T-cell (primary cell): Measurements from ENCODE around the gene FAT1. TPM values are rescaled to one million over a fixed set of nuclear protein-coding genes. Genes with fewer than 3 reads are reported as not detected.

Source experiments
- ATAC-seq, 4 experiments: fragments of 200-7000 bp in 3 of 4; fragments of 150-1000 bp in 1 of 4; cut with Tn5 transposase; replicated peaks in 1 of 4; 1 replicate in 3 of 4; 2 replicates in 1 of 4; pipeline ENCODE4 v1.10.0; 2021; ENCODE audit warnings: moderate library complexity in 3 of 4, mild to moderate bottlenecking in 2 of 4, moderate number of reproducible peaks in 1 of 4
- CTCF ChIA-PET, 2 donors: fragments of 300-600 bp; sonication (Branson Sonifier 250); formaldehyde crosslinking; loops; one replicate each; lab custom pipeline; 2022; ENCODE audit warnings: antibody characterized with exemption in 2 of 2; lab: Charles Lee
- POLR2A ChIA-PET, 2 donors: fragments of 300-600 bp; sonication (Branson Sonifier 250); formaldehyde crosslinking; loops; one replicate each; lab custom pipeline; 2022; ENCODE audit warnings: antibody characterized with exemption in 2 of 2; lab: Charles Lee
- DNase-seq, 35 experiments: peaks; one replicate each; pipeline versions ENCODE4 v3.0.0 to v3.0.0-alpha.2; 2013 to 2023
- H3K27ac ChIP-seq: one replicate; pipeline ENCODE4 v1.5.1; 2013; ENCODE audit warnings: low read length
- H3K27me3 ChIP-seq, 2 experiments: replicated peaks in 1 of 2; 1 replicate in 1 of 2; 2 replicates in 1 of 2; pipeline versions ENCODE4 v1.6.1 to v1.7.0; 2013; ENCODE audit warnings: low read length in 1 of 2, mixed read lengths in 1 of 2; ENCODE audit not compliant: control insufficient read depth in 2 of 2, insufficient read depth in 2 of 2; ENCODE audit errors: extremely low read depth in 1 of 2
- H3K36me3 ChIP-seq, 2 donors: 1 replicate in 1 of 2; 2 replicates in 1 of 2; pipeline versions ENCODE4 v1.6.1 to v1.7.0; 2013; ENCODE audit warnings: low read length in 1 of 2; ENCODE audit not compliant: control insufficient read depth in 2 of 2, insufficient read depth in 1 of 2; ENCODE audit errors: extremely low read depth in 1 of 2
- H3K4me1 ChIP-seq, 2 experiments: 1 replicate in 1 of 2; 2 replicates in 1 of 2; pipeline versions ENCODE4 v1.6.1 to v1.7.0; 2013; ENCODE audit warnings: low read length in 2 of 2, mixed read lengths in 1 of 2; ENCODE audit not compliant: insufficient read depth in 2 of 2, control insufficient read depth in 1 of 2; ENCODE audit errors: extremely low read depth in 1 of 2
- H3K4me3 ChIP-seq, 2 donors: 1 replicate in 1 of 2; 2 replicates in 1 of 2; pipeline versions ENCODE4 v1.5.1 to v1.7.0; 2013; ENCODE audit warnings: mild to moderate bottlenecking in 2 of 2, low read length in 1 of 2, moderate library complexity in 1 of 2; ENCODE audit not compliant: control insufficient read depth in 1 of 2; ENCODE audit errors: extremely low read depth in 1 of 2
- H3K9me3 ChIP-seq: 2 replicates; pipeline ENCODE4 v1.7.0; 2013
- H3K27ac Mint-ChIP-seq, 2 donors: one replicate each; pipeline ENCODE4 v1.8.0; 2020 to 2021; ENCODE audit warnings: mild to moderate bottlenecking in 2 of 2, mixed read lengths in 2 of 2
- H3K27me3 Mint-ChIP-seq, 2 donors: one replicate each; pipeline ENCODE4 v1.8.0; 2021 to 2022; ENCODE audit warnings: mixed read lengths in 2 of 2
- H3K36me3 Mint-ChIP-seq: one replicate; pipeline ENCODE4 v1.8.0; 2021; ENCODE audit warnings: mixed read lengths
- H3K4me1 Mint-ChIP-seq, 3 donors: one replicate each; pipeline ENCODE4 v1.8.0; 2020 to 2022; ENCODE audit warnings: mixed read lengths in 3 of 3, mild to moderate bottlenecking in 1 of 3
- H3K4me3 Mint-ChIP-seq, 3 donors: one replicate each; pipeline ENCODE4 v1.8.0; 2020 to 2022; ENCODE audit warnings: mild to moderate bottlenecking in 3 of 3, mixed read lengths in 3 of 3, moderate library complexity in 3 of 3
- H3K9me3 Mint-ChIP-seq, 3 donors: one replicate each; pipeline ENCODE4 v1.8.0; 2020 to 2022; ENCODE audit warnings: mixed read lengths in 3 of 3
- WGBS: methylation state at CpG from one replicate; pipeline ENCODE4 v1.1.5; 2013; ENCODE audit warnings: missing lambda C conversion rate; ENCODE audit not compliant: insufficient coverage; 5-methylcytosine and 5-hydroxymethylcytosine counted together
- total RNA-seq, 35 experiments: library from RNA in 6 of 35; stranded (reverse) in 6 of 35; fragments of 120-200 nt in 1 of 35; gene quantifications; one replicate each; pipeline versions ENCODE4 v1.2.1 to v1.2.4 and lab custom pipeline; 2013 to 2026

The FAT1 gene
- total RNA-seq, 5 donors from 2014 or later (not counting 1 experiment from before 2014, with no cell fraction given), result 1.0 to 1.5 (median 1.5) TPM; not detected in 2

GRCh38 chr4:186606591-186606992 is 117.1 kb downstream of the FAT1 start:
- Mint-ChIP-seq H3K4me3 (no peak overlapping the region), H3K4me1 (no peaks in the 10 kb centered on the region), H3K36me3 (no peaks in the 10 kb centered on the region), H3K27ac (no peak overlapping the region), H3K27me3 (no peaks in the 10 kb centered on the region), H3K9me3 (peaks cover 0 to 15% (median 9%) of the 10 kb centered on the region in 3 donors)
- H3K9me3 ChIP-seq, result no peaks in the 10 kb centered on the region
- ATAC-seq (no peak), DNase-seq (no peak)
- no peaks in the 10 kb centered on the region for H3K27me3 ChIP-seq
- CTCF ChIA-PET, result no interaction called here
- WGBS, result 100% methylated on average over 2 of the region's 6 CpGs
- no peak overlapping the region for H3K27ac ChIP-seq
- no peak overlapping the region for H3K4me3 ChIP-seq
- POLR2A ChIA-PET, result no interaction called here
- no peaks in the 10 kb centered on the region for H3K4me1 ChIP-seq
- no peaks in the 10 kb centered on the region for H3K36me3 ChIP-seq

GRCh38 chr4:186605261-186605865 is 118.3 kb downstream of the FAT1 start:
- no peaks in the 10 kb centered on the region for H3K36me3 ChIP-seq
- DNase-seq (no peak), ATAC-seq (no peak)
- POLR2A ChIA-PET, result no interaction called here
- H3K4me3 Mint-ChIP-seq, result no peak overlapping the region
- no peaks in the 10 kb centered on the region for H3K36me3 Mint-ChIP-seq
- H3K4me3 ChIP-seq, result no peak overlapping the region
- H3K27ac Mint-ChIP-seq, result no peak overlapping the region
- H3K27ac ChIP-seq, result no peak overlapping the region
- WGBS, result 73% methylated on average over 2 of the region's 3 CpGs
- peaks cover 0 to 15% (median 9%) of the 10 kb centered on the region in 3 donors for H3K9me3 Mint-ChIP-seq
- H3K4me1 Mint-ChIP-seq, result no peaks in the 10 kb centered on the region
- no peaks in the 10 kb centered on the region for H3K27me3 ChIP-seq
- CTCF ChIA-PET, result interaction anchor here in 1 of 2 donors (0.6 kb wide), 1 partner anchor 14 kb away, joined by 3 read pairs; no protein-coding TSS in a partner anchor
- H3K27me3 Mint-ChIP-seq, result no peaks in the 10 kb centered on the region
- no peaks in the 10 kb centered on the region for H3K4me1 ChIP-seq
- H3K9me3 ChIP-seq, result no peaks in the 10 kb centered on the region

GRCh38 chr4:186604124-186604807 is 119.4 kb downstream of the FAT1 start:
- Mint-ChIP-seq H3K36me3 (no peaks in the 10 kb centered on the region), H3K4me3 (no peak overlapping the region), H3K9me3 (peaks cover 0 to 15% (median 9%) of the 10 kb centered on the region in 3 donors), H3K27ac (no peak overlapping the region), H3K4me1 (no peaks in the 10 kb centered on the region), H3K27me3 (no peaks in the 10 kb centered on the region)
- Histone ChIP-seq H3K9me3 (no peaks in the 10 kb centered on the region), H3K36me3 (no peaks in the 10 kb centered on the region), H3K27ac (no peak overlapping the region), H3K27me3 (no peaks in the 10 kb centered on the region), H3K4me3 (no peak overlapping the region), H3K4me1 (no peaks in the 10 kb centered on the region)
- DNase-seq (no peak), ATAC-seq (no peak)
- 80% methylated on average over 2 of the region's 7 CpGs for WGBS
- ChIA-PET CTCF (no interaction called here), POLR2A (no interaction called here)

- no peaks in the 10 kb centered on the region for H3K4me1 Mint-ChIP-seq
- CTCF ChIA-PET, result no interaction called here
Measured at GRCh38 chr4:186602978-186603377, 120.7 kb downstream of the FAT1 start.

GRCh38 chr4:186599483-186599882 is 124.2 kb downstream of the FAT1 start:
- no peaks in the 10 kb centered on the region for H3K9me3 ChIP-seq
- WGBS, result 62% methylated on average over 4 of the region's 10 CpGs
- Mint-ChIP-seq H3K27ac (no peak overlapping the region), H3K4me1 (no peaks in the 10 kb centered on the region), H3K9me3 (peaks cover 0 to 9% (median 0%) of the 10 kb centered on the region in 3 donors), H3K36me3 (no peaks in the 10 kb centered on the region), H3K27me3 (peaks cover 0 to 1% of the 10 kb centered on the region in 2 donors), H3K4me3 (no peak overlapping the region)
- no peak overlapping the region for H3K27ac ChIP-seq
- H3K4me1 ChIP-seq, result no peaks in the 10 kb centered on the region
- no peak overlapping the region for H3K4me3 ChIP-seq
- CTCF ChIA-PET, result interaction anchor here in 1 of 2 donors (1.6 kb wide), 1 partner anchor 12 kb away, joined by 4 read pairs; no protein-coding TSS in a partner anchor
- no peak for ATAC-seq
- H3K27me3 ChIP-seq, result no peaks in the 10 kb centered on the region
- POLR2A ChIA-PET, result no interaction called here
- no peak for DNase-seq
- no peaks in the 10 kb centered on the region for H3K36me3 ChIP-seq

More at GRCh38 chr4:186602978-186603377, 120.7 kb downstream of the FAT1 start:
- no peaks in the 10 kb centered on the region for H3K36me3 Mint-ChIP-seq
- no peak overlapping the region for H3K27ac ChIP-seq
- no peak overlapping the region for H3K4me3 Mint-ChIP-seq
- ATAC-seq, result no peak
- no peaks in the 10 kb centered on the region for H3K36me3 ChIP-seq
- no peak overlapping the region for H3K27ac Mint-ChIP-seq
- H3K9me3 Mint-ChIP-seq, result peaks cover 0 to 9% (median 8%) of the 10 kb centered on the region in 3 donors
- POLR2A ChIA-PET, result no interaction called here
- H3K9me3 ChIP-seq, result no peaks in the 10 kb centered on the region
- H3K4me1 ChIP-seq, result no peaks in the 10 kb centered on the region
- no peaks in the 10 kb centered on the region for H3K27me3 Mint-ChIP-seq
- H3K27me3 ChIP-seq, result no peaks in the 10 kb centered on the region
- DNase-seq, result no peak
- H3K4me3 ChIP-seq, result no peak overlapping the region
- WGBS, result 88% methylated on average over 5 of the region's 9 CpGs

- no peaks in the 10 kb centered on the region for H3K4me1 Mint-ChIP-seq
- peaks cover 0 to 1% of the 10 kb centered on the region in 2 donors for H3K27me3 Mint-ChIP-seq
- Histone ChIP-seq H3K9me3 (no peaks in the 10 kb centered on the region), H3K4me3 (no peak overlapping the region), H3K36me3 (no peaks in the 10 kb centered on the region), H3K27me3 (no peaks in the 10 kb centered on the region), H3K27ac (no peak overlapping the region), H3K4me1 (no peaks in the 10 kb centered on the region)
- 86% methylated on average over 5 of the region's 7 CpGs for WGBS
- H3K4me3 Mint-ChIP-seq, result no peak overlapping the region
- H3K27ac Mint-ChIP-seq, result no peak overlapping the region
- ATAC-seq (no peak), DNase-seq (no peak)
- CTCF ChIA-PET, result interaction anchor here in 1 of 2 donors (1.6 kb wide), 1 partner anchor 12 kb away, joined by 4 read pairs; no protein-coding TSS in a partner anchor
- peaks cover 0 to under 1% (median 0%) of the 10 kb centered on the region in 3 donors for H3K9me3 Mint-ChIP-seq
- H3K36me3 Mint-ChIP-seq, result no peaks in the 10 kb centered on the region
- POLR2A ChIA-PET, result no interaction called here
Measured at GRCh38 chr4:186598686-186599085, 125.0 kb downstream of the FAT1 start.
